ENCODE data around the gene TMEM40.
A peak's percentile ranks its signal among the peaks of the same experiment; 100 is the strongest.
"Not testable (repeated sequence)": the region's sequence is repeated elsewhere in the genome, so short reads cannot be mapped to it uniquely, and the experiment has no call there.

The TMEM40 gene

DNA sequence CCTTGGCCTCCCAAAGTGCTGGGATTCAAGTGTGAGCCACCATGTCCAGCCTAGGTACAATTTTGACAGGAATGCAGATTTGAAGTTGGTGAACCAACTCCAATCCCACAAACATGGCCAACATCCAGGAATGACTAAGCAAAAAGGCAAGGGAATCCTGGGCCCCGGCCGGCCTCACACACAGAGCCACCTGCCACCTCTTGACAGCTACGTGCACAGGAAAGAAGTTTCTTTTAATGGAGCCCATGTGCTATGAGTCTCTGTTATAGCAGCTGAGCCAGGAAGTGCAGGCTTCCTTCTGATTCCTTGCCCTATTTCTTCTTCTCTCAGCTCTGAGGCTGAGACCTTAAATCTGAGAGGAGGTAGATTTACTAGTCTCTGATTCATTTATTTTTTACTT lies 8.8 kb downstream of the TMEM40 start:
- no peak for DNase-seq

DNA sequence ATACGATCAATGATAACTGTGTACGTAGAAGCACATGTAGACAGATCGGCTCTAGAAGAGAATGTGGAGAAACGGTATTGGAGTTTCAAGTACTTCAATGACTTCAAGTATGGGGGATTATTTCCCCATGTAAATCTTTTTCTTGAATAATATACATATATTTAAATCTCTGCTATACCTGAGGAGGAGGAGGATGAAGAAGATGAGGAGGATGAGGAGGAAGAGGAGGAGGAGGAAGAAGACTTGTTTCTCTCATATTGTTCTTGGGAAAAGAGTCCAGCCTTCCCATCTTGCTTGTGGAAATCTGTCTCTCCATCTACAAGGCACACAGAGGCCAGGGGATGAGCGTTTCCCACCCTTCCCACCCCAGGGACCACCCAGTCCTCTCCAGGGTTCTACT lies 10.6 kb downstream of the TMEM40 start:
- DNase-seq, result no peak

DNA sequence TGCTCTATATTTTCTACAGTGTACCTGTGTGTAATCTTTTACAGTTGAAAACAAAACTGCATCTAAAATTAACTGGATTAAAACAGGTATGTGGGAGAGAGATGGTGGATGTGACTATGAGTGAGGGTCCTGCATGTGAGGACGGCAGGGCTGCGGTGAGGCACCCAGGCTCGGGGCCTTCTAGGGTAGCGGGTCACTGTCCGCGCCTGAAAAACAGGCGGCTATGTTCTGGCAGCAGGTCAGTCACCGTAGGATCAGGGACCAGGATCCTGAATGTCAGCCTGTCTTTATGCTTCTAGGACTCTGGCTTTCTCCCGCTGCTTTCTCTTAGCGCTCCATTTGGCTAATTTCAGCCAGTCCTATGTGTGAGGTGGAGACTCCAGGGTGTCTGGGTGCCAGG lies 12.6 kb downstream of the TMEM40 start:
- no peak for DNase-seq

DNA sequence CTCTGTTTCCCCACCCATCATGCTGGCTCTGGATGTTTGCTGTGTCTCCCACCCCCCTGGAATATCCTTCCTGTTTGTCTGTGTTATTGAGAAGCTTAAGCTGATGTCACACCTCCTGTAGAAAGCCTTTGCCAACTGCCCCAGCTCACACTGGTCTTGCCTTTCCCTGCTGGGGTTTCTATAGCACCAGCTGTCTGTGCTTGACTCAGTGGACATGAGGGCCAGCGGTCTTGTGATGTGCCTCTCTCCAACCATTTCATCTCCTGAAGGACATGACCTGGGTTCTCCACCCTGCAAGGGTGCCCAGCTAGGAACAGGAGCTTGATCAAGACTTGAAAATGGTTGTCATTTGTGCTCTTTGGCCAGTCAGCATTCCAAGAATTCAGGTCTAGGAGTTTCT lies 14.7 kb downstream of the TMEM40 start:
- DNase-seq, result no peak

DNA sequence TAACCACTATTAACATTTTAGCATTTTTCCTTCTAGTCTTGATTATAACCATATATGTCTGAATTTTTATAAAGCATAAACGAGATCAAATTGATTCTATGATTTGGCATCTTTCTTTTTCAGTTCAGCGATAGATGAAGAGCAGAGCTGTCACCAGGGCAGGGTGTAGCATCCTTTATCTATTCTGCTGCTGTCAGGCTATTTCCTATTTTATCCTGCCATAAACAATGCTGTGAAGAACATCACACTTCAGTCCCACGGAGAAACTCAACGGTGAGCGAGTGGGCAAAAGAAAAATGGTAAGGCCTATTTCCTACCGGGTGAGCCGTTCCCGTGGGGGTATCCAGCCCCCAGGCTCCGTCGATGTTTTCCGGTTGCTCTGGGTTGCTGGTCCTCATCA lies 15.5 kb downstream of the TMEM40 start:
- DNase-seq, result no peak

DNA sequence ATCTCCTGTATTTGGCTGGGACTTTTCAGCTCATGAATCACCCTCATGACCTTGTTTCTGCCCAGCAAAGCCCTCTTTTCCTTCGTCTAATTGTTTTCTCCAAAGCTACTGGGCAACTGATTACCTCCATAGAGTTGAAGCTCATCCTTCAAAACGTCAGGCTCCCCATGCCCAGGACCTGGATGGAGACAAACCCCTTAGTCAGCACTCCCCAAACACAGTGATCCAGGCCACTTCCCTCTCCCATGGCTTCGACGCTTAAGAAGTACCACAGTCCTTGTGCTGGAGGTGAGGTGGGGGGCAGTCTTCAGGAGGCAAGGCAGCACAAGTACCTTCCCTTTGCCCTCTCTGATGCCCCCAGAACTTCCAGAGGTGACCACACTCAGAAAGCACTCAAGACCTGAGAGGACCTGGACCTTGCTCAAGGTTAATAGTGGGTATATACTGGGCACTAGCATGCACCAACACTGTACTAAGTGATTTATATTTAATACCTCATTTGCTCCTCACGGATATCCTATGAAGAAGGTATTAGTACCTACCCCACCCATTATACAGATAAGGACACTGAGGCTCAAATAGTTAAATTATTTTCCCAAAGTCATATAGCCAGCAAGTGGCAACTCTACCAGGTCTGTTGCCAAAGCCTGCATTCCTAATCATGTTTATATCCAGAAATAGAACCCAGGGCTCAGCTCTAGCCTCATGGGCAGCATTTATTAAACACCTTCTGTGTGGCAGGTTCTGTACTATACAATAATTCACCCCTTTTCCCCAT lies 16.5 kb downstream of the TMEM40 start:
- DNase-seq, result no peak

DNA sequence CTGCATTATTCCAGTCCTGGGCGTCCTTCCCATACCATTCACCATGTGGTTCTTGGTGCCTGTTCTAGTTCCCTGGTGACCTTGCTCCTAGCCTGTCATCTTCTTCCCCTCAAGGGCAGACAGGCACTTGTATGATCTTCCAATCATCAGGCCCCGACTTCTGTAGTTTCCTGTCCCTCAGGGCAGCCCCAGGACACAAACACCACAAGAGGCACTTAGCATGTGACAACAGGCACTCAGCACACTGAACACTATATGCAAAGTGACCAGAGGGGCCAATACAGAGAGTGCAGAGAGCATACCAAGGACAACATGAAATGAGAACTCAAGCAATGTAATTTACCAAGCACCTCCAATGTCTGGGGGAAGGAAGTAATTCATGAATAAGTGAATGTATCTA lies 17.9 kb downstream of the TMEM40 start:
- no peak for DNase-seq

DNA sequence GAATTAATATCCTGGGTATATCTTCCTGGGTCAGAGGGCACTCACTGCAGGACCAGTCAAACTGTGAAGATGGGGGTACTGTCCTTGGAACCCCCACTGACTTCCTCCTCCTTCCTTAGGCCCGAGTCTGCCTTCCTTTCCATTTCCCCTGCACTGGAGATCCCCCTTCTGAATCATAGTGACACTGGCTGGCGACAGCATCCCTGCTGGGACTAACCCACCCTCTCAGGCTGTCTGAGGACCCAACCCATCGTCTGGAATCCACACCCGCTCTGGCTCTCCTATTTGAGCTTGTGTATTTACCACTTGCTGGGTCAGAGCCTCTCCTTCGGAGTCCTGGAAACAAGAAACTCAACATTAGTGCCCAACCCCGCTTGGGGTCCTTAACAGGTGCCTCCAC lies 21.2 kb downstream of the TMEM40 start:
- DNase-seq, result no peak

DNA sequence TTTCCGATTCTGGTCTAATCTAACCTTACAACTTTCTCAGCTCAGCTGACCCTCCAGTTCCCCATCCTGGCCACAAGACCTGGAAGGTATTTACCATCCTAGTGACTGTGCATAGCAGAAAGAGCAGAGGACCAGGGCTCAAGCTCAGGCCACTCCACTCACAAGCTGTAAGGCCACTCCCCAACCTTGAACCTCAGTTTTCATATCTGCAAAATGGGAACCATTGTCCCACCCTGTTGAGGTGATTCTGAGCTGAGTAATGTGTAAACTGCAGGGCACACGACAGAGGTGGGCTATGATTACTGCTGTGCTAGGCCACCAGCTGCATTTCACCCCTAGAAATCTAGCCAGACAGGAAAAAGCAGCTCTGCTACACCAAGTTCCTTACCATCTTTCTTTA lies 21.7 kb downstream of the TMEM40 start:
- DNase-seq, result no peak

DNA sequence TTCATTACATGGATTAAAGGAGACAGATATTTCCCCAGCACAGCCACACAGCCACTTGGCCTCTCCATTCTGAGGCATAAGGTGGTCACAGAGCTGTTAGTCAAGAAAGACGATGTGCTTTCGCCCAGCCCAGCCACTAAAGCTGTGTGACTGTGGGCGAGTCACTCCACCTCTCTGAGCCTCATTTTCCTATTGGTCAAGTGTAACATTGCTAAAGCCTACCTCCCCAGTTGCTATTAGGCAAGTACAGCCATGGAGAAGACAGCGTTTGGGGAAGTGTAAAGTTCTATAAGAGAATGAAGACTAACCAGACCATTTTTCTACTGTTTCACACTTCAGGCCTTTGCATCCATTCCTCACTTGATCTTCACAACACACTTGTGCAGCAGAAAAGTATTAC lies 24.1 kb downstream of the TMEM40 start:
- no peak for DNase-seq

DNA sequence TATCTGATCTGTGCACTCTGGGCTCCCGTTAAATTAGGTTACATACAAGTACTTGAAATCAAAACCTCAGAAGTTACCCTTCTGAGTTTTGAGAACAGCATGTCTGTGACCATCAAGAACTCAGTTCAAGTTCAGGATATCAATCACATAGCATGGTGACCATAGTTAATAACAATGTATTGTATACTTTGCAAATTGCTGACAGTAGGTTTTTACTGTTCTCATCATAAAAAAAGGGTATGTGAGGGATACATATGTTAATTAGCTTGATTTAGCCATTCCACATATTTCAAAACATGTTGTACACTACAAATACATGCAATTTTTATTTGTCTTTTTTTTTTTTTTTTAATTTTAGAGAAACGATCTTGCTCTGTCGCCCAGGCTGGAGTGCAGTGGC lies 25.5 kb downstream of the TMEM40 start:
- no peak for DNase-seq

DNA sequence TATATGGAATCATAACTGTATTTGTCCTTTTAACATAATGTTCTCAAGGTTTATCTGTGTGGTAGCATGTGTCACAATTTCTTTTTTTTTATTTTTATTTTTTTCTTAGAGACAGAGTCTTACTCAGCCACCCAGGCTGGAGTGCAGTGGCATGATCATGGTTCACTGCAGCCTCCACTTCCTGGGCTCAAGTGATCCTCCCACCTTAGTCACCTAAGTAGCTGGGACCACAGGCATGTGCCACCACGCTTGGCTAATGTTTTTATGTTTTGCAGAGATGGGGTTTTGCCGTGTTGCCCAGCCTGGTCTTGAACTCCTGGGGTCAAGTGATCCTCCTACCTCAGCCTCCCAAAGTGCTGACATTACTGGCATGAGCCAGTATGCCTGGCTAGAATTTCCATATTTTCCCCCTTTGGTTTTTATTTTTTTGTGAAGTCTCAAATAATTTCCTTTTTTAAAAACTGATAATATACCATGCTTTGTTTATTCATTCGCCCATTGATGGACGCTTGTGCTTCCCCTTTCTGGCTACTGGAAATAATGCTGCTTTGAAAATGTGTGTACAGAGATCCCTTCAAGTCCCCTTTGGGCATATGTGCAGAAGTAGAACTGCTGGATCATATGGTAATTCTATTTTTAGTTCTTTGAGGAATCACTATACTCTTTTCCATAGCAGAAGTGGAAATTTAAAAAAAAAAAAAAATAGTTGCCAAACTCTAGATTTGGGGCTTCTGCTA lies 28.4 kb downstream of the TMEM40 start:
- DNase-seq, result no peak

DNA sequence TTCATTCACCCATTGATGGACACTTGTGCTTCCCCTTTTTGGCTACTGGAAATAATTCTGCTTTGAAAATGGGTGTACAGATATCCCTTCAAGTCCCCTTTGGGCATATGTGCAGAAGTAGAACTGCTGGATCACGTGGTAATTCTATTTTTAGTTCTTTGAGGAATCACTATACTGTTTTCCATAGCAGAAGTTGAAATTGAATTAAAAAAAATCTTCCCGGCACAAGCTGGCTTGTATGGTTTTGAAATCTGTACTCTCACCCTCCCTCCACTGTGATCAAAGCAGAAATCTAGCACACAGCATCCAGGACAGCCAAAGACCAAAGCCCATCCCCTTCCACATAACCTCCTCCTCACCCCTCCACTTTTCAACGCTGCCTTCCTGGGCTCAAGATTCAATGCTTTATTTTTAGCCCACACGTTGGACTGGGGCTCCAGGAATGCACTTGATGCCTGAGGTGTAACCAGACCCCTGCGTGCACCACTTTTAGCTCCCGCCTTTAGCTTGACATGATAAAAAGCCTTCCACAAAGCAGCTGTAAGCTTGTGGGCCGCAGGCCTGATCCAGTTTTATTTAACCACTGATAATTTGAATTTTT lies 29.9 kb downstream of the TMEM40 start:
- no peak for DNase-seq

DNA sequence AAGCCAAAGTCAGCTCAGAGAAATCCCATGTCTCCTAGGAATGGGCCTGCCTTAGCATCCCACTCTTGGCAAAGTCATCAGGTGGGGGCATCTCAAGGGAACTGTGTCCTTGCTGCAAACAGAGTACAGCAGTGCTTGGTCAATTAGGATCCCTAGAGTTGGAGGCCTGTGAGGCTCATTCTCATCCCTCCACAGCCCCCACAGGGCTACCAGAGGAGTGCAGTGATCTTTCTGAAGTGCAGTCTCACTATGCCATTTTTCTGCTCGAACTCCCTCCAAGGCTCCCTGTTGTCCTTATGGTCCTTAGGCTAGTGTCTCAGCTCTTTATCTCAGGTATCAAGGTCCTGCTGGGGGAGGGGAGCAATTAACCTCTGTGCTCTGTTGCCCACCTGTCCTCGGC lies 31.1 kb downstream of the TMEM40 start:
- no peak for DNase-seq

DNA sequence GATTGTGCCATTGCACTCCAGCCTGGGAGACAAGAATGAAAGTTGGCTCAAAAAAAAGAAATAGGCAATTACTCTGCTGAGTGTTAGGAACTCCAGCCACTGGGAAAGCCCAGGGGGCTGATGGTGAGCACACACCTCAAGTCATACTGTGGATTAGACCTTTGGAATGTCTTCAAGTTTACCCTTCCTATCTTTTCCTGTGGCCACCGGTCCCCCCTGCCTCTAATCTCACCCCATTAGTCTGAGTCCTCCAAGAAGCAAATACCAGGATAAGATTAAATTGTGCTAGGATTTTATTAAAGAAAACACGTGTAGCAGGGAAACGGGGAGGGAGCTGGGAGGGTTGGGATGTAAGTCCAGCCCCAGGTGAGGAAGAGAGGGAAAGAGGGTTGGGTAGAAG lies 31.6 kb downstream of the TMEM40 start:
- no peak for DNase-seq

DNA sequence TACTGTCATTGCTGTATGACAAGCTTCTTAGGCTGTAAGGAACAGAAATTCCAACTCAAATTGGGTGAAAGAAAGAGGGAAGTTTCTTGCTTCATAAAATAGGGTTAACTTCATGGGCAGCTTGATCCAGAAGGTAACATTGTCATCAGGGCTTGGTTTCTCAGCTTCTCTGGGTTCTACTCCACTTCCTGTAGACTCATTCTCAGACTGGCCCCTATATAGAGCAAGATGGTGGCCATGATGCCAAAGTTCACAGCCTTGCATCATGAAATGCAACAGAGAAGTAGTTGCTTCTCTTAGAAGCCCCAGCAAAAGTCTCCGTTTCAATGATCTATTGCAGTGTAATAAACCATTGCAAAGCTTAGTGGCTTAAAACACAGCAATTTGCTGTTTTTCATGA lies 33.6 kb downstream of the TMEM40 start:
- no peak for DNase-seq

DNA sequence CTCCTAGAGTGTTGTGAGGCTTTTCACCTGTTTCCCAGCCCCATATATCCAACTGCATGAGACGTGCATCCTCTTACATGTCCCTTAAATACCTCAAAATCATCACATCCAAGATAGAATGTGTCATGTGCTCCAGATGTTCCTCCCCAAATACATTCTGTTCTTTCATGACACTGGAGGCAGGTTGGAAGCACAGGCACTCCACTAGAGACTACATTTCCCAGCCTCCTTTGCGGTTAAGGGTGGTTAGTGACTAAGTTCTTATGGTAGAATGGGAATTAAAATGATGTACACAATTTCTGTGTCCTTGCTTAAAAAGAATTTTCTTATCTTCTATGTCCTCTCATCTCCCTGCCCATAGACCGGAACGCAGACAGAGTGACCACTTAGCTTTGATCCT lies 34.3 kb downstream of the TMEM40 start:
- no peak for DNase-seq

DNA sequence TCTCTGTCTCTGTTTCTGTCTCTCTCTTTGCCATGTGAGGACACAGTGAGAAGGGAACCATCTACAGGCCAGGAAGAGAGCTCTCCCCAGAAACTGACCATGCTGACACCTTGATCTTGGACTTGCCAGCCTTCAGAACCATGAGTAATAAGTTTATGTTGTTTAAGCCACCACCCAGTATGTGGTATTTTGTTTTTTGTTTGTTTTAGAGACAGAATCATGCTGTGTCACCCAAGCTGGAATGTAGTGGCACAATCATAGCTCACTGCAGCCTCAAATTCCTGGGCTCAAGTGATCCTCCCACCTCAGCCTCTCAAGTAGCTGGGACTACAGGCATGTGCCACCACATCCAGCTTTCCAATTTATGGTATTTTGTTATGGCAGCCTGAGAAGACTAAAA lies 35.7 kb downstream of the TMEM40 start:
- not testable (repeated sequence) for DNase-seq

DNA sequence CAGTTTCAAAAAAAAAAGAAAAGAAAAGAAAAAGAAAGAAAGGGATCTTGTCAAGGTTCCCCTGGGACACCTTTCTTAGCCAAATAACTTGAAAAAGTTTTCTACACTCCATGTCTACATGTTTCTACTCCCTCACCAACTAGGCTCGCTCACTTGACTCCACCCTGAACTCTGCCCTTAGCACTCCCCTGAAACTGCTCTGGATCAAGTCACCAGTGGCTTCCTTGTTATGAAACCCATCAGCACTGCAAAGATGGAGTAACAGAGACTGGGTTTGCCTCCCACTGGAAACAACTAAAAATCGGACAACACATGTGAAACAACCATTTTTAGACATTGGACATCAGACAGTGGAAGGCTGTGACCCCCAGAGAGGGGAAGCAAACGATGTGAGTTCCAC lies 36.8 kb downstream of the TMEM40 start:
- no peak for DNase-seq

DNA sequence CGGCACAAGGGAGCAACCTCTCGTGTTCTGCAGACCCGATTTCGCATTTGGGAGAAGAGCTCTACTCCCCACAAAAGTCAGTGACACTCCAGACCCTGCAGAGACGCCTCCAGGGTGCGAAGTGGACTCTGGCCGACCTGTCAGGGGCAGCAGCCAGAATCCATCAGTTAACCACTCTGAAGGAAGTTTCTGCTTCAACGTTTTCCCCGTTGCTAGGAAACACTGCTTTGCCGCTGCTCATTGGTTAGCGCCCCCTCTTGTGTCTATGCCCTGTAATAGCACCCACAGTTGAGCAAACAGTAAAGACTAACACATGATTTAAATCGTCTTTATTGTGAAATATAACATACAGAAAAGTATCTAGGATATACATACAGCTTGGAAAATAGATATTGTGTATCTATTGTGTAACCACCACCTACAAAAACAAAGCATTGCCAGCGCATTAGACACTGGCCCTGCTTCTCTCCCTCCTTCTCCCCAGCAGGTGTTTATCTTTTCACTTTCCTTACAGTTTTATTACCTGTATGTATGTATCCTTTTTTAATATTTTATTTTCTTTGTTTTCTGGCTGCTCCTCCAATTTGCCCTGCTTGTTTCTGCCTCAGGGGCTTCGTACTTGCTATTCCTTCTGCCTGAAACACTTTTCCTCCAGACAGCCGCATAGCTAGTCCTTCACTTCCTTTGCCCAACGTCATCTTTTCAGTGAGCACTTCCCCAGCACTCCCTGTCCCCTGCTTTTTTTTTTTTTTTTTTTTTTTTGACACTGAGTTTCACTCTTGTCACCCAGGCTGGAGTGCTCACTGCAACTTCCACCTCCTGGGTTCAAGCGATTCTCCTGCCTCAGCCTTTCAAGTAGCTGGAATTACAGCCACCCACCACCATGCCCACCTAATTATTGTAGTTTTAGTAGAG lies 38.8 kb downstream of the TMEM40 start:
- peak; percentile 57 for DNase-seq

DNA sequence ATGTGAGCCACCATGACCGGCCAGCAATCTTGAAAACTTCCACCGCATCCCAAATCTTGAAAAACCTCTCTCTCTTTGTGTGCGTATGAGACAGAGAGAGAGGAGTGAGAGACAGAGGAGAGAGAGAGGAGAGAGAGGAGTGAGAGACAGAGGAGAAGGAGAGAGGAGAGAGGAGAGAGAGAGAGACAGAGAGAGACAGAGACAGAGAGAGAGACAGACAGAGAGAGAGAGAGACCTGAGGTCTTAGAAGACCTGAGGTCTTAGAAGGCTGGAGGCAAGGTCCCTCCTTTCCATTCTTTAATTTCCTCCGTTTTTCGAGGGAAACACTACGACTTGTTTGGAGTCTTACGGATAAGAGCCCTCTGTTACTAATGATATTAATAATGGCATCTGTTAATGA lies 39.5 kb downstream of the TMEM40 start:
- DNase-seq, result no peak

DNA sequence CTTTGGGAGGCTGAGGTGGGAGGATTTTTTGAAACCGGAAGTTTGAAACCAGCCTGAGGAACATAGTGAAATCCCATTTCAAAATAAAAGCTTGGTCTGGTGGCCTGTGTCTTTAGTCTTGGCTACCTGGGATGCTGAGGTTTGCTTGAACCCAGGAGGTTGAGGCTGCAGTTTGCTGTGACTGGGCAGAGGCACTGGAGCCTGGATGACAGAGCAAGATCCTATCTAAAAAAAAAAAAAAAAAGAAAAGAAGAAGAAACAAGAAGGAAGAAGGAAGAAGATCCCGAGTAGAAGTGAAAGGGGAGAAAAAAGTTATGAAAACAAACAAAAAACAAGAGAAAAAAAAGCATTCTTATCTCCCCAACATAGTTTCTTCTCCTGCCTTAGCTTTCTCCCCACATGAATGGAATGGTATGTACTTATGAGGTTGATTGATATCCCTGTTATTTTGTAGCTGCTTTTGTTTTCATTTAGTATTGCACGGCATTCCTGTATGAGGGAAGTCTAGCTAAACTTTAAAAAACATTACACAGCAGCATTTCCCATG lies 42.4 kb downstream of the TMEM40 start:
- no peak for DNase-seq

DNA sequence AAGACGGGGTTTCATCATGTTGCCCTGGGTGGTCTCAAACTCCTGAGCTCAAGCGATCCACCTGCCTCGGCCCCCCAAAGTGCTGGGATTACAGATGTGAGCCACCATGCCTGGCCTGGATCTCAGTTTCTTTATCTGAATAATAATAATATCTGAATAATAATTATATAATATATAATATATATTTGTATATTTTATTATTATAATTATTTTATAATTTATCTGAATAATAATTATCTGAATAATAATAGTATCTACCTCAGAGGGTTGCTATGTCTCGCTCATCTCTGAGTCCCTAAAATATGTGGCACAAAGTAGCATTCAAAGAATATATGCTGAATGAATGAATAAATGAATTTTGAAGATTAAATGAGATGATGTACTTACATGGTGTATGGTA lies 44.8 kb downstream of the TMEM40 start:
- no peak for DNase-seq

Data from stimulated activated naive CD4-positive, alpha-beta T cell treated with Interleukin-2 at 50 U/mL for 16 hours (primary cell).